Stomach (tissue), 9 donors: Measurements from ENCODE around the gene YKT6. TPM values are rescaled to one million over a fixed set of nuclear protein-coding genes. Genes with fewer than 3 reads are reported as not detected.
A peak's percentile ranks its signal among the peaks of the same experiment; 100 is the strongest.

Experiments
- DNase-seq, 2 donors: peaks; one replicate each; pipeline versions ENCODE4 v3.0.0 to v3.0.0-alpha.2; 2013 to 2019
- H3K27ac ChIP-seq, 5 donors: fragments of 200-600 bp in 4 of 5; sonication (generic) in 4 of 5; one replicate each; pipeline ENCODE4 v1.5.1; 2013 to 2019; ENCODE audit warnings: mild to moderate bottlenecking in 1 of 5, moderate library complexity in 1 of 5
- H3K27me3 ChIP-seq, 3 donors: fragments of 200-600 bp; sonication (generic); one replicate each; pipeline ENCODE4 v1.5.1; 2017 to 2019; ENCODE audit warnings: mixed run types in 1 of 3
- H3K36me3 ChIP-seq, 4 donors: fragments of 200-600 bp; sonication (generic); 1 replicate in 3 of 4; 2 replicates in 1 of 4; pipeline ENCODE4 v1.5.1; 2016 to 2019
- H3K4me1 ChIP-seq, 4 donors: fragments of 200-600 bp; sonication (generic); one replicate each; pipeline ENCODE4 v1.5.1; 2016 to 2019
- H3K4me3 ChIP-seq, 4 donors: fragments of 200-600 bp; sonication (generic) in 3 of 4; one replicate each; pipeline ENCODE4 v1.5.1; 2016 to 2019; ENCODE audit warnings: mild to moderate bottlenecking in 1 of 4
- H3K9me3 ChIP-seq, 4 donors: fragments of 200-600 bp; sonication (generic); one replicate each; pipeline ENCODE4 v1.5.1; 2016 to 2019
- EP300 ChIP-seq: sonication (generic); formaldehyde crosslinking; IDR thresholded peaks from one replicate; pipeline ENCODE4 v1.6.1; 2017; ENCODE audit warnings: antibody characterized with exemption
- POLR2A ChIP-seq, 4 donors: fragments of 450-650 bp; IDR thresholded peaks; one replicate each; pipeline ENCODE4 v1.6.1; 2016; ENCODE audit warnings: antibody characterized with exemption in 4 of 4, control low read depth in 2 of 4, mild to moderate bottlenecking in 1 of 4, moderate library complexity in 1 of 4
- POLR2AphosphoS5 ChIP-seq, 3 donors: sonication (generic); formaldehyde crosslinking; IDR thresholded peaks; one replicate each; pipeline ENCODE4 v1.6.1; 2016; ENCODE audit warnings: antibody characterized with exemption in 3 of 3
- WGBS, 5 donors: extraction: QIAGEN DNeasy Blood & Tissue Kit in 3 of 5; methylation state at CpG; one replicate each; pipeline versions ENCODE4 v1.1.5 to v1.1.7; 2013 to 2018; 5-methylcytosine and 5-hydroxymethylcytosine counted together
- intact Hi-C: fragments of 100-400 bp; cut with DNase I; formaldehyde crosslinking; loops from one replicate; pipeline ENCODE4 v1.15.1; 2023; ENCODE audit warnings: low total_unique reads
- polyA plus RNA-seq, 3 donors: library from polyadenylated mRNA; stranded (reverse); fragments of 200-250 nt; gene quantifications; one replicate each; pipeline ENCODE4 v1.2.3, GENCODE V29; 2013
- total RNA-seq, 5 donors: library from RNA; depleted of rRNA; stranded (reverse); fragments of >200 nt; gene quantifications; one replicate each; pipeline versions ENCODE4 v1.1.0 to v1.2.3, GENCODE V29; 2014 to 2016
- TF ChIP-seq, protein P1 (sequence below), 7 experiments: fragments of 450-650 bp in 4 of 7; fragments of 200-600 bp in 3 of 7; sonication (generic) in 3 of 7; IDR thresholded peaks; one replicate each; pipeline ENCODE4 v1.5.1; 2016 to 2019; ENCODE audit warnings: antibody characterized with exemption in 7 of 7, control low read depth in 2 of 7, mild to moderate bottlenecking in 1 of 7
- donor health status: healthy with polysubstance abuse.
- donor health status: Bipolar disorder and iron deficiency.
- donor health status: healthy.

Gene YKT6
- total and polyA plus RNA-seq, 8 donors = 35.3 to 86.9 (median 52.2) TPM

DNA sequence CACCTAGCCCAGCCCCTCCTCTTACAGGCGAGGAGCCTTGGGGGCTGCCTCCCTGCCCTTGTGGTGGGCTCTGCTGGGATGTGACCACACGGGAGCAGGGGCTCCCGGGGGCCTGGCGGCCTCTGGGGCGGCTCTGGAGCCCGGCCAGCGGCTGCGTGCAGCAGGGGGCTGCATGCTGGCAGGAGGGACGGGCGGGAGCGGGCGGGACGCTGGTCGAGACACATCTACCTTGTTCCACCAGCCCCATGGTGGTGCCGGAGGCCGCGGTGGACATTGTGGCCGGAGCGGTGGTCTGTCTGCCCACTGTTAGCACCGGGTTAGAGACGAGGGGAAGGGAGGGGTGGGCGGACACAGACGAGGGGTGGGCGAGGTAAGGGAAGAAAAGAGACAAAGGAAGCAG, 38.6 kb downstream of the YKT6 start:
- Histone ChIP-seq H3K27me3 (peaks cover 0 to 19% (median 5%) of the 10 kb centered on the region in 3 donors), H3K4me3 (no peak overlapping the region), H3K36me3 (no peaks in the 10 kb centered on the region), H3K9me3 (no peaks in the 10 kb centered on the region), H3K4me1 (peaks cover 0 to 7% (median 4%) of the 10 kb centered on the region in 4 donors), H3K27ac (no peak overlapping the region)
- no peak for DNase-seq
- 56 to 79% (median 62%) methylated on average over 14 to 24 of the region's 24 CpGs for WGBS, 5 donors
- TF ChIP-seq POLR2A (IDR thresholded peaks at IDR 0.05) (no peak), EP300 (no peak), POLR2AphosphoS5 (IDR thresholded peaks at IDR 0.05) (no peak)
- TF ChIP-seq, protein P1, sequence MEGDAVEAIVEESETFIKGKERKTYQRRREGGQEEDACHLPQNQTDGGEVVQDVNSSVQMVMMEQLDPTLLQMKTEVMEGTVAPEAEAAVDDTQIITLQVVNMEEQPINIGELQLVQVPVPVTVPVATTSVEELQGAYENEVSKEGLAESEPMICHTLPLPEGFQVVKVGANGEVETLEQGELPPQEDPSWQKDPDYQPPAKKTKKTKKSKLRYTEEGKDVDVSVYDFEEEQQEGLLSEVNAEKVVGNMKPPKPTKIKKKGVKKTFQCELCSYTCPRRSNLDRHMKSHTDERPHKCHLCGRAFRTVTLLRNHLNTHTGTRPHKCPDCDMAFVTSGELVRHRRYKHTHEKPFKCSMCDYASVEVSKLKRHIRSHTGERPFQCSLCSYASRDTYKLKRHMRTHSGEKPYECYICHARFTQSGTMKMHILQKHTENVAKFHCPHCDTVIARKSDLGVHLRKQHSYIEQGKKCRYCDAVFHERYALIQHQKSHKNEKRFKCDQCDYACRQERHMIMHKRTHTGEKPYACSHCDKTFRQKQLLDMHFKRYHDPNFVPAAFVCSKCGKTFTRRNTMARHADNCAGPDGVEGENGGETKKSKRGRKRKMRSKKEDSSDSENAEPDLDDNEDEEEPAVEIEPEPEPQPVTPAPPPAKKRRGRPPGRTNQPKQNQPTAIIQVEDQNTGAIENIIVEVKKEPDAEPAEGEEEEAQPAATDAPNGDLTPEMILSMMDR (IDR thresholded peaks at IDR 0.05) = no peak
- intact Hi-C loops = no loop called here

DNA sequence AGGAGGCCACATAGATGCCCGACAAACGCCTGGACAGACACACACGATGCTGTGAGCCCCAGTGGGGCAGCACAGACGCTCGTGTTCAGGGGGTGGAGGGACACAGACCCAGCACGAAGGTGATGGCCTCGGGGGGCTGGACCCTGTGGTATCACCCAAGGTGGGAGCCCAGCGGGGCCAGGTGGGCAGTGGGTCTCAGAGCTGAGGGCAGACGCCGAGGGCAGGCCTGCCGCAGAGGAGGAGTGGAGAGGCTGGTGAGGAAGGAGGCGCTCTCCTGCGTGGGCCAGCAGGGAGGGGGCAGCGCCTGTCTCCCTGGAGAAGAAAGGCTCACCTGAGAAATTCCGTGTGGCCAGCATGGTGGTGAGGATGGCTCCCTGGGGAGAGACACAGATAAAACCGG, 39.6 kb downstream of the YKT6 start:
- Histone ChIP-seq H3K36me3 (no peaks in the 10 kb centered on the region), H3K9me3 (no peaks in the 10 kb centered on the region), H3K27me3 (peaks cover 0 to 19% (median 5%) of the 10 kb centered on the region in 3 donors), H3K4me1 (peaks cover 0 to 7% (median 4%) of the 10 kb centered on the region in 4 donors), H3K27ac (no peak overlapping the region), H3K4me3 (no peak overlapping the region)
- no peak for TF ChIP-seq POLR2AphosphoS5 (IDR thresholded peaks at IDR 0.05)
- no peak for TF ChIP-seq POLR2A (IDR thresholded peaks at IDR 0.05)
- TF ChIP-seq, protein P1 (IDR thresholded peaks at IDR 0.05) = no peak
- TF ChIP-seq EP300 = no peak
- 74 to 81% (median 77%) methylated on average over 16 of the region's 16 CpGs for WGBS, 5 donors
- intact Hi-C loops = loop anchor here (10.0 kb wide), 3 partner anchors 64 to 324 kb away; no protein-coding TSS in a partner anchor
- DNase-seq = no peak

DNA sequence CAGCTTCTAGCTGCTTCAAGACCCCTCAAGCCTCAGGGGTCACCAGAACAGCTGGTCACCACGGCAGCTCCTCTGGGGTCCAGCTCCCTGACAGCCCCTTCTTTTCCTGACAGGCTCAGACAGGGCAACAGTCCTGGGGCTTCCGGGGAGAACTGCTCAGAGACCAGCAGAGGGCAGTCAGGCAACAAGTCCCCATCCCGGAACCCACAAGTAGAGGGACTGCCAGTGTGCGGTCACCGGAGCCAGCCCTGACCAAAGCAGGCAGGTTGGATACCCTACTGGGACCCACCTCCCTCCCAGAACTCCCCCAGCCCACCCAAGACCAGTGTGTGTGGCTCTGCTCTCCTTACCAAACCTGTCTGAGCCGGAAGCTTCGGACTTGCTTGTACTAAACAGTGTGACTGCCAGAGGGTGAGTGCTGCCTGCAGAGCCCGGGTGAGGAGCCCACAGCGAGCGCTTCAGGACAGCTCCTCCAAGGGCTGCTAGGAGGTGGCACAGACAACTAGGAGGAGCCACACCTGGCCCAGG, 40.3 kb downstream of the YKT6 start:
- DNase-seq = peak; percentile 75 to 91
- Histone ChIP-seq H3K4me3 (peak overlapping the region in 2 of 4 donors; percentile 24 to 26), H3K9me3 (no peaks in the 10 kb centered on the region), H3K27me3 (peaks cover 0 to 19% (median 5%) of the 10 kb centered on the region in 3 donors), H3K27ac (no peak overlapping the region), H3K4me1 (peaks cover 0 to 7% (median 4%) of the 10 kb centered on the region in 4 donors), H3K36me3 (no peaks in the 10 kb centered on the region)
- intact Hi-C loops = loop anchor here (10.0 kb wide), 3 partner anchors 64 to 324 kb away; no protein-coding TSS in a partner anchor
- 0 to 20% (median 19%) methylated on average over 2 to 10 of the region's 10 CpGs for WGBS, 5 donors
- no peak for TF ChIP-seq POLR2A (IDR thresholded peaks at IDR 0.05)
- TF ChIP-seq, protein P1 (IDR thresholded peaks at IDR 0.05) = peak in 5 of 7 experiments; percentile 42 to 69 (median 63)

DNA sequence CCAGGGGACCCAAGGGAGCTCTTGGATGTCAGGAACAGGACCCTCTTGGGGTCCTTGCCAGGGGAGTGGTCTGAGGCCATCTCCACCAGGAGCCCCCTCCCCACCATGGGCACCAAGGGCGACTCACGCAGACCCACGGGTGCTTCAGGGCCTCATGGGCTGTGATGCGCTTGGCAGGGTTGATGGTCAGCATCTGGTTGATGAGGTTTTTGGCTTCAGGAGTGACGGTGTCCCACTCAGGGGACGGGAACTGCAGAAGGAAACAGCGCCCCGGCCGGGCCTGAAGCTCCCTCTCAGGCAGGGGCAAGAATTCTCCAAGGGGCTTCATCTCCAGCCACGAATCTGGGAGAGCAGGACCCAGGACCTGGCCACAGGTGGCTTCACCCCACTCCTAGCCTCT, 41.3 kb downstream of the YKT6 start:
- H3K27ac ChIP-seq = no peak overlapping the region
- no peak overlapping the region for H3K4me3 ChIP-seq
- H3K27me3 ChIP-seq = peaks cover 0 to 19% (median 5%) of the 10 kb centered on the region in 3 donors
- intact Hi-C loops = loop anchor here (10.0 kb wide), 3 partner anchors 63 to 323 kb away; no protein-coding TSS in a partner anchor
- H3K9me3 ChIP-seq = no peaks in the 10 kb centered on the region
- DNase-seq = no peak
- peaks cover 0 to 7% (median 4%) of the 10 kb centered on the region in 4 donors for H3K4me1 ChIP-seq
- 50 to 85% (median 84%) methylated on average over 3 to 10 of the region's 10 CpGs for WGBS, 5 donors
- H3K36me3 ChIP-seq = no peaks in the 10 kb centered on the region
- TF ChIP-seq, protein P1 (IDR thresholded peaks at IDR 0.05) = no peak
- TF ChIP-seq POLR2A (IDR thresholded peaks at IDR 0.05) (no peak), EP300 (no peak), POLR2AphosphoS5 (IDR thresholded peaks at IDR 0.05) (no peak)
